NCI-H526 (cell line): ENCODE data around the gene YIF1A.
A peak's percentile ranks its signal among the peaks of the same experiment; 100 is the strongest.
"Not testable (repeated sequence)": the region's sequence is repeated elsewhere in the genome, so short reads cannot be mapped to it uniquely, and the experiment has no call there.

Experiments used
- DNase-seq, 2 experiments: peaks; one replicate each; lab custom pipeline; 2025; lab: John Stamatoyannopoulos, UW

The YIF1A gene

DNA sequence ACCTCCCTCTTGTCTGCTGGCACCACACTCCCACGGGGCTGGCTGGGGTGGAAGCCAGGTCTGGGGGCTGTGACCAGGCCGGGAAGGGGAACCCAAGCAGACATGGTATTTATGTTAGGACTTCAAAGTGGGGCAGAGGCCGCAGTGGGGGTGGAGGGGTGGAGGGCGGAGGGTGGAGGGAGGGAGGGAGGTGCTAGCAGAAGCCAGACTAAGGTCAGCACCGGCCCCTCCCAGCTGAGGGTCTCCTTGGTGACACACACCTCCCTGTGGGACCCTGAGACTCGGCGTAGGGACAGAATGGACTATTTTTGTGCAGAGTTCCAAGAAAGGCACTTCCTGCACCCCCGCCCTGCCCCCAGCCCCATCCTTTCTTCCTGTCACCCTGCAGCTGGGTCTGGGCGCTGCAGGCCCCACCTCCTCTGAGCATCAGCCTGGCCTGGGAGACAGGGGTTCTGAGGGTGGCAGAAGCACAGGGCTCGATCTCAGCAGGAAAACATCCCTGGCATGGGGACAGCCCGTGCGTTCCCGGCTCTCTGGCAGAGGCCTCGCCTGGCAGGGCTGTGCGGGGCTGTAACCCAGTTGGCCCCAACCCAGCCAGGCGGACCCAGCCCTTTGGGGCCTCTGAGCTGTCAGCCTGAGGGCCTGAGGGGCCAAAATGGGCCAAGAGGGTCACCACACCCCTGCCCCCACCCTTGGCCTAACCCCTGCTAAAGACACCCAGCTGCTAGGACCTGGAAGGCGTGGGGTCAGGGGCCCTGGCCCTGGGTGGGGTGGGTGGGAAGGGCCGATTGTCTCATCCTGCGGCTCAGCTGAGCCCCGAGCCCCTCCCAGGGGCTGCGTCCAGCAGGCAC lies 37.5 kb upstream of the YIF1A start:
- DNase-seq: no peak

DNA sequence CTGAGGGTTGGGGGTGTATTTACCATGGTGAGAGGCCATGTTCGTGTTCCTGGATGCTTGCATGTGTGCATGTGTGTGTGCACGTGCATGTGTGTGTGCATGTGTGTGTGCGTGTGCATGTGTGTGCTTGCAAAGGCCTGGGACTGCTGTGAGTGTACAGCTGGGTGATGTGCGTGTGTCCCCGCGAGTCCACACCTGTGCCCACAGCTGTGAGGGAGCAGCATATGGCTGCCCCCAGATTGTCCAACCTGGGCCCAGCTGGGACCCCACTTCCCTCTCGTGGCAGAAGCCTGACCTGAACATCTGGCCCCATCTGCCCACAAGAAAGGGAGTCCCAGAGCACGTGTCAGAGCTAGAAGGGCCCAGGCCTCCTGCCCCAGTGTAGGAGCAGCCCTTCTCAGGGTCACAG lies 36.3 kb upstream of the YIF1A start:
- no peak for DNase-seq

DNA sequence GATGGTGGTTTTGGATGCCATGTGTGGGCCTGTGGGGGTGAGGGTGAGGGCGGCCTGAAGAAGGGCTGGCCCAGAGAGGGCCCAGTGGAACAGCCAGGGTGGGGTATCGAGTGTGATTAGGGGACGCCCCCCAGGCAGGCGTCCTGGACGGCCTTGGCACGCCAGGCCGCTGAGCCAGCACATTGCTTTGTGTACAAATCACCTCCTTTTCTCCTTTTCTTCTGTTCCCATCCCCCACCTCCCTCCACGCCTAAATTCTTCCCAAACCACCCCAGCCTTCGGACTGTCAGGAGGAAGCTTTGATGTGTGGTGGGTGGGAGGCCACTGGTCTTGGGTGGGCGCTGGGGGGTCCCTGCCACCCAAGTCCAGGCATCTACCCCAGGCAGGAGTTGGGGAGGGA lies 35.7 kb upstream of the YIF1A start:
- DNase-seq: no peak

DNA sequence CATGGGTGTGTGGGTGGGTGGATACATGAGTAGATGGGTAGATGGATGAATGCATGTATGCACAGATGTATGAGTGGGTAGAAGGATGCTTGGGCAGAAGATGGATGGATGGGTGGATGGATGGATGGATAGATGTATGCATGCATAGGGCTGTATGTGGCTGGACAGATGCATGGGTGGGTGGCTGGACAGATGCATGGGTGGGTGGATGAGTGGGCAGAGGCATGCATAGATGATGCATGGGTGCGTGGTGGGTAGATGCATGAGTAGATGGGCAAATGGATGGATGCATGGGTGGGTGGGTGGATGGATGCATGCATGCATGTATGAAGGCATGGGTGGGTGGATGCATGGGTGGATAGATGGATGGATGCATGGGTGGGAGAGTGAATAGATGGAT lies 34.7 kb upstream of the YIF1A start:
- no peak for DNase-seq

DNA sequence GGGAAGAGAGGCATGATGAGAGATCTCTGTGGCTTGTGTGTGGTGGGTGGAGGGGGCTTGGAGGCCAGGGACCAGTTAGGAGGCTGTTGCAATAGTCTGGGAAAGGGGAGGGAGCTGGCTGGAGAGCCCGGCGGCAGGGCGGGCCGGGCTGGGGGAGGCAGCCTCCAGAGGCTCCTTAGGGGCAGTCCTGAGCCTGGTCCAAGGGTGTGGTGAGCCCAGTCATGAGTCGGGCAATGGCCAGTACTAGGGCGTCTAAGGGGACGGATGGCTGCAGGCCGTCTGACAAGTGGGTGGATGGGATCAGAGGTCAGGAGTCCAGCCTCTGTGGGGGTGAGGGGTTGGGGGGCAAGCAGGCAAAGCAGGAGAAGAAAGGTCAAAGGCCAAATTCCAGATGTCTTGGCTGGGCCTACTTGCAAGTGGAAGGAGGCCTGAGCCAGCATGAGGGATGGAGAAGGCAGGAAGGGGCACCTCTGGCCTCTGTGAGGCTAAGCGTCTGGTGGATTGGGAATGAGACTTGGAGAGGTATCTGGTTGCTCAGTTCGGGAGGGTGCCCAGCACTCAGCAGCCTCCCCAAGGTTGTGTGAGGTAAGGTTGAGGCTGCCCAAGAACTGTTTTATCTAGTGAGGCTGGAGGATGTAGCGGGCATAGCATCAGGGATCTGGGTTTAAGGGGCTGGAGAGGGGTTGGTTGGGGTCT lies 33.9 kb upstream of the YIF1A start:
- no peak for DNase-seq

DNA sequence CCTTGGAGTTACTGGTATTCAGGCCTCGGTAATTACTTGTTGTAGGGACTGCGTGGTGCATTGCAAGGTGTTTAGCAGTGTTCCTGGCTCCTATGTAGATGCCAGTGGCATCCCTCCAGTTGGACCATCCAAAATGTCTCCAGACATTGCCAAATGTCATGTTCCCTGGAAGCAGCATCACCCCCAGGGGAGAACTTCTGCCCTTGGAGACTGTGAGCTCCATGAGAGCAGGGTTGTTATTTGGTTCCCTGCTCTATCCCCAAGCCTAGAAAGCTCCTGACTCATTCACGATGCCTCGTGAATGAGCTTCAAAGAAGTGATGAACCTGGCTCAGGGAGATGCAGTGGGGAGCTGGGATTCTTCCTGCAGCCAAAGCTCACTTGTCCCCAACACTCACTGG lies 32.7 kb upstream of the YIF1A start:
- no peak for DNase-seq

DNA sequence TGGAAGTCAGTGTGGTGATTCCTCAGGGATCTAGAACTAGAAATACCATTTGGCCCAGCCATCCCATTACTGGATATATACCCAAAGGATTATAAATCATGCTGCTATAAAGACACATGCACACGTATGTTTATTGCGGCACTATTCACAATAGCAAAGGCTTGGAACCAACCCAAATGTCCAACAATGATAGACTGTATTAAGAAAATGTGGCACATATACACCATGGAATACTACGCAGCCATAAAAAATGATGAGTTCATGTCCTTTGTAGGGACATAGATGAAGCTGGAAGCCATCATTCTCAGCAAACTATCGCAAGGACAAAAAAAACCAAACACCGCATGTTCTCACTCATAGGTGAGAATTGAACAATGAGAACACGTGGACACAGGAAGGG lies 31.8 kb upstream of the YIF1A start:
- not testable (repeated sequence) for DNase-seq

DNA sequence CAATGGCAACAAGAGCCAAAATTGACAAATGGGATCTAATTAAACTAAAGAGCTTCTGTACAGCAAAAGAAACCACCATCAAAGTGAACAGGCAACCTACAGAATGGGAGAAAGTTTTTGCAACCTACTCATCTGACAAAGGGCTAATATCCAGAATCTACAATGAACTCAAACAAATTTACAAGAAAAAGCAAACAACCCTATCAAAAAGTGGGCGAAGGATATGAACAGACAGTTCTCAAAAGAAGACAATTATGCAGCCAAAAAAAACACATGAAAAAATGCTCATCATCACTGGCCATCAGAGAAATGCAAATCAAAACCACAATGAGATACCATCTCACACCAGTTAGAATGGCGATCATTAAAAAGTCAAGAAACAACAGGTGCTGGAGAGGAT lies 31.3 kb upstream of the YIF1A start:
- not testable (repeated sequence) for DNase-seq

DNA sequence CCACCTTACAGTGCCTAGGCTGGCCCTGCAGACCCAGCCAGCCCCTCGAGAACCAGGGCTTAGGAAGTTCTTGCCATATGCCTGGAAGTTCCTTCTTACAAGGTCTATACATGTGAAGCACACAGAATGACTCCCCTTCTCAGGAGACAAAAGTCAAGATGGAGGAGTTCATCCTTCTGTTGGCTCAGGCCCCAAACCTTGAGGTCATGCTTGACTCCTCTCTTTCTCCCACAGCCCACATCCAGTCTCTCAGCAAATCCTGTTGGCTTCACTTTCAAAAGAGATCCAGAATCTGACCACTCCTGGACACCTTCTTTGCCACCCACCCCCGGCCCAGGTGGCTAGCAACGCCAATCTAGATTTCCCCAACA lies 29.6 kb upstream of the YIF1A start:
- DNase-seq: no peak

DNA sequence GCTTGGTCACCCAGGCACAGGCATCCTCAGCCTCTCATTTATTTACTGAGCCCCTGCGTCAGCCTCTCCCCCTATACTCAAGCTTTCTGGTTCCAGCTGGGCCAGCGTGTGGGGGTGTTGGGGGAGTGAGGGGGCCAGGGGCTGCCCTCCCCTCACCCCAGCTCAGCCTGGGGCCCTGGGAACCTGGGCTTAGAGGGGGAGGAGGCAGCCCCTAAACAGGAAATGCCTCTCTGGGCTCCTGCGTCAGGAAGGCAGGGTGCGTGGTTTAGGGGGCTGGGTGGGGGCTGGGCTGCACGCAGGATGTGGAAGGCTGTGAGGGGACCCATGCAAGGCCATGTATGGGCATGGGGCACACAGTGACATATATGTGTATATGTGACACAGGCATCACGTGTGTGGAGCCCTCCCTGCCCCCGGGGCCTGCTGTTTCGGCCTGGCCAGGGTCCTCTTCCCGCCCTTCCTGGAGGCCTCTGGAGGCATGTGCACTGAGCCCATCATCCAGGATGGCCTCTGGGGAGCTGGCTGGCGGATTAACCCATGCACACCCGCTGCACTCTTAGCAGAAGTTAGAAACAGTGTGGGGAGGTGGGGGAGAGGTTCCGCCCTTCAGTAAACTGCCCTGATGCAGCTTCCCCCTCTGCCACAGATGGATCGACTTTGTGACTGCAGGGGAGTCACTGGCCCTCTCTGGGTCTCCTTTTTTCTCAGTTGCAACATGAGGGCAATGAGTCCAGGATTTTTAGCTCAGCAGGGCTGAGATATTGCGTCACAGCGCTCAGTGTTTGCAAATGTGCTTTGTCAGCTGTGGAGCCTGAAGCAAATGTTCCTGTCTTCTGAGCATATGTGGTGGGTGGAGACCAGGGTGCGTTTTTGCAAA lies 29.0 kb upstream of the YIF1A start:
- DNase-seq: no peak

DNA sequence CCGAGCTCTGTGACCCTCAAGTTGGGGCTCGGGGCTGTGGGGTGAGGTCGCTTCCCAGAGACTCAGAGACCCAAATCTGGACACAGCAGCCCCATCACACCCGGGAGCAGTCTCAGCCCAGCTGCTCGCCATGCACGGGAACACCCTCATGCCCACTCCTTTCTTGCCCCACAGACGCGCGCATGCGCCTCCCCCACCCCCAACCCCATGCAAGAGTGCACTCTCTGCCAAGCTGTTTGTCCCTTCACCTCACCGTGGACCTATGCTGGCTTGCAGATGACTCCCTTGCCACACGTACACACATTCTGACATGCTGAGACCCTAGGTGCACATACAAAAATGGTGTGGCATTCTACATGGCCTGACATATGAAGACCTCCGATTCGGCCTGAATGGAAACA lies 28.4 kb upstream of the YIF1A start:
- no peak for DNase-seq

DNA sequence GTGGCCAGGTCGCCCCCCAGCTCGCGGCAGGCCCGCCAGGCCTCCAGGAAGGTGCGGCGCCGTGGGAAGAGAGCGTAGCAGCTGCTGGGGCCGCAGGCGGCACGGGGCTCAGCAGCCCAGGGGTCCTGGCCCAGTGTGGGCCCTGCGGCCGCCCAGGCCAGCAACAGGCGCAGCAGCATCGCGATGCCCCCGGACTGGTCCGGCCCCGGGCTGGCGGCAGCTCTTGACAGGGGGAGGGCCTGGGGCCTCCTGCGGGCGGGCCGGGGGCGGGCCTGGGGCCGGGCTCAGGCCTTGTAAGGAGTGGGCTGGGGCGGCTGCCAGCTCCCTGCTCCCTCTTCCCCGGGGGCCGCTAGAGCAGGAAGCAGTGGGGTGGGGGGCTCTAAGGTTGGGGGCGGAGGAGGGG lies 27.9 kb upstream of the YIF1A start, which contains the start of gene CD248:
CD248 (minus strand) TSS at position 196 of the 403 bp plus-strand sequence; CDS start at position 179, 17 bp downstream.
- no peak for DNase-seq

DNA sequence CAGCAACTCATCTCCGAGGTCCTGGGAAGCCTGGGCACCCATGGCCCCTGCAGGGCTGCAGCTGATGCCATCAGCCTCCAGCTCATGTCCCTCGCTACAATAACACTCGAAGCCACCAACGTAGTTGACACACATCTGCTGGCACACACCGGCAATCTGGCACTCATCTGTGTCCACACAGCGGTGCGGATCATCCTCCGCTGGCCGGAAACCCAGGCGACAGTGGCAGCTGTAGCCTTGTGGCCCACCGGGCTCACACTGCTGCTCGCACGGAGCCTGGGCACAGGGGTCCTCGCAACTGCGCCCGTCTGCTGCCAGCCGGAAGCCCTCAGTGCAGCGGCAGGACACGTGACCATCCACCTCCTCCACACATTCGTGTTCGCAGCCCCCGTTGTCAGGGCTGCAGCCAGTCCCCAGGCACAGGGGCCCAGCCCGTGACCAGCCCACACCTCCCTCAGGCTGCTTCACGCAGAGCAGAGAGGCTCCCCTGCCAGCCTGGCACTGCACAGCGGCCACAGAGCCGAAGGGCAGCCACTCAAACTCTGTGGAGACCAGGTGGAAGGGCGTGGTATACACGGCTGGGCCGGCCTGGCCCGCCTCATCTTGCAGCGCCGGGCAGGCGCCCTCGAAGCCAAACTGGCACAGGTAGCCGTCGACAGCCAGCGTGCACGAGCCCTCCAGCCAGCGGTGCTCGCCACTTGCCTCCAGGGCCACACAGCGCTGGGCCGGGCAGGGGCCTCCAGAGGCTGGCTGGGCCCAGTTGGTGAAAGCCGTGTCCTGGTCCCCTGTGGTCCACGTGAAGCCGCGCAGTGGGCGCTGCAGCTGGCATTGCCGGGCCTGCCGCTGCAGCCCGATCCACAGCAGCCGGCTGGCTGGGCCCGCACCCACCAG lies 27.2 kb upstream of the YIF1A start:
- DNase-seq: no peak

DNA sequence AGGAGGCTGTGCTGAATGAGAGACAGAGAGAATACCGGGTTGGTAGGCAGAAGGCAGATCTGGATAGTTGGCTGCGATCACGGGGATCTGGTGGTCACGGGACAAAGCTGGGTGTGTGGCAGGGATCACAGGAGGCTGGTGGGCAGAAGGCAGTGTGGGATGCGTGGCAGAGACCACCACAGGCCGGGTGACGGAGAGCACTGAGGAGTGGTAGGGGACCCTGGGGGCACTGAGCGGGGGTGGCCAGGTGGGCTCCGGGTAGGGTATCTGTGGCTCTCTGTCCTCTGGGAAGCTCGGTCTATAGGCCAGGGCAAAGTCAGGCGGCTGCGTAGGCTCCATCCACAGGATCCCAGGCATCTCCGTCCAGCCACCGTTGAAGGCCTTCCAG lies 26.5 kb upstream of the YIF1A start:
- no peak for DNase-seq

DNA sequence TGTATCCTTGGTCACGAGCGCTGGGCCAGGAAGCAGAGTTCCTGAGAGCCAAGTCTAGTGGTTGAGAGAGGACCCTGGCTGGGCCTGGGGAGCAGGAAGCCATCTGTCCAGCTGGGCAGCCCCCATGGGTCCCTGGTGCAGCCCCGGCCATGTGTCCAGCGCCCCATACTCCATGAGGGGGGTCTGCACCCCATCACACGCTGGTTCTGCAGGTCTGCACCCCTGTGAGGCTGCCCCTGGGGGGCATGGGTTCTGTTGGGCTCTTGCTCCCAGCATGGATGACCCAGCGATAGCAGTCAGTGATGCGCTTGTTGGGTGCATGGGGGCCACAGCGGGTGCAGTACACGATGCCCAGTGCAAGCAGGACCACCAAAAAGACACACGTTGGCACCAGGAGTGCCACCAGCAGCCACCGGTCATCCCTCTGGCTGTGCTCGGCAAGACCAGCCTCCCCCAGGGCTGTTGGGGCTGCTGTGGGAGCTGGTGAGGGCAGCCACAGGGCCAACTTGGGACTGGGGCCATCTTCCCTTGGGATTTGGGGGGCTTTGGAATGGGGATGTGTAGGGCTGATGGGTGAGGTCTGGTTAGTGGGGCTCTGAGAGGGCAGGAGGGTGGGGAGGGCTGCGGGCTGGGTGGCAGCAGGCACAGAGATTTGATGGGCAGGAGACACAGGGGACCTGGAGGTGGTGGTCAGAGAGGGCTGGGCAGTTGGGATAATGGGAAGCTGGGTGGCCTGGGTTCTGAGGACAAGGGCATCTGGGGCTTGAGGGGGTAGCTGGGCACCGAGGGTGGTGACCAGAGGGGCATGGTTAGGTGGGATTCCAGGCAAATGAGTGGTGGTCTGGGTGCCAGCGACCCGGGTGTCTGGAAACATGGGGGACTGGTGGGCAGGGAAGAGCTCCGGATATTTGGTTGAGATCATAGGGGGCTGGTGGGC lies 25.9 kb upstream of the YIF1A start:
- DNase-seq: no peak

DNA sequence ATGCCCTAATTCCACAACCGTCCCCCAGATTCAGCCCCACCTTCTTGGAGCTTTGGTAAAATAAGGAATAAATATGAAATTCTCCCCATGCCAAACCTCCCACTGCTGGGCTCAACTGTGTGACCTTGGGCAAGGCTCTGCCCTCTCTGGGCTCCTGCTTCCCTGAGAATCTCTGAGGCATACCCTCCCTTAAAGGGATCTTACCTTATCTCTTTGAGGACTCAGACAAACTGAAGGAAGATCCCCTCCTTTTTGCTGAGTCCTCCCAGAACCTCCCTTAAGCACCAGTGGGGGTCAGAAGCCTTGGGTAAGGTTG lies 25.2 kb upstream of the YIF1A start:
- no peak for DNase-seq

DNA sequence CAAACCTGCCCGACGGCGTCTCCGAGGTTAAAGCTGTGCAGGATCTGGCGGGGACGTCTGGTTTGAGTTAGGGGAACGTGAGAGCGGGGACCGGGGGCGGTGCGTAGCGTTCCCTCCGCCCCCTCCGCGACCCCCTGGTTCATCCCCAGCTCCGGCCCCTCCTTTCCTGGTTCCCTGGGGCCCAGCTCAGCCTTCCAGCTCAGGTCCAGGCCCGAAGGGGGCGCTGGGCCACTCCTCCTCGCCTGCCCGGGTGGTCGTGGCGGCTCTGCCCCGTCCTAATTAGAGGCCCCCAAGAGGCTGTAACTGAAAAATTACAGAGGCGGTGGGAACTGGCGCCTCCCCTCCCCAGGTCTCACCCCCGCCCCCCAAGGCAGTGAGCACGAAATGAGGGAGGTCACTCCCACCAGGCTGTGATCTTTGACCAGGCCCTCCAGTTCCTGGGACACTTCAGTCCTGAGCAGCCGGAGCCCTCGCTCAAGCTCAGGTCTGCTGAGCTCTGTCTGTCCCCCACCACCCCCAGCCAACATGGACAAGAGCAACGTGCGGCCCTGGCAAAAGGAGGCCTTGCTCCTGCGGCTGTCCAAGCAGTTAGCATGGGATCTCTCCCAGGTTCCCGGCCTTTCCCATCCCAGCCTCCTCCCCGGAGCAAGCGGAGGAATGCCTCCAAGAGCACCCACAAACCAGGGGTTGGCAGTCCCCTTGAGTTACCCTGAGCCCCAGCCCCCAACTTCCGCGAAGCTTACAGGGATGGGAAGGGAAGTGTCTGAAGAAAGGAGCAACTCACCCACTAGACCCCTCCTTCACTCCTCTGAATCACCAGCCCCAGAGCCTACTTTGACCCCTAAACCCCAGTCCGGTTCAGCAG lies 24.6 kb upstream of the YIF1A start:
- DNase-seq: no peak

DNA sequence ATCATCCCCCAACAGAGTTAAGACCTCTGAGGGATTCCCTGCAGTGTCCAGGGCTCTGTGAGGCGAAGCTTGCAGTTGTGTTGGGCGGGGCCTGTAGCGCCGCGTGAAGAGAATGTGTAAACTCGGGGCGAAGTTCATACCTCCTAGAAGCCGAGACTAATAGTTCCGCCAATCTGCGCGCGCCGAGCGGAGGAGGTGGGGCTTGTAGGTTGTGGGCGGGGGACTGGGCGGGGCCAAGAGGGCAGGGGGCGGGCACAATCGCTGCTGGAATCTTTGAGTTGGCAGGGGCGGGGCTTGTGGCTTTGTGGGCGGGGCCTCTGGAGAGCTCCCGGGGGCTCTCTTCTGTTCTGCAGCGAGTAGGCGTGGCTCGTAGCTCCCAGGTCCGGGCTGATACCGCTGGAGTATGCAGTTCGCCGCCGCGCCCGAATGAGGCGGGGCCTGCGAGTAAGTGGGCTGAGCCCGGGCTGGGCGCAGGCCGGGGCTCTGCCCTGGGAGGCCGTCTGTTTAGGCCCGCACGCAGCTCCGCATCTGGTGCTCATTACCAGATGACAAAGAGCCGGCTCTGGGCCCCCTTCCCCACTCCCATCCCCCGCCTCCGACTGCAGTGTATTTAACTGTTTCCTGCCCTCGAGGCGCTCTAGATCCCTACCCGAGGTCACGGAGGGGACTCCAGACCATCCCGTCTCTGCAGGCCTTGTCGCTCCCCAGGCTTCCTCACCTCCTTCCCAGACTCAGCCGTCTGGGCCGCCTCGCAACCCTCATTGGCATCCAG lies 23.8 kb upstream of the YIF1A start:
- DNase-seq: peak; percentile 96 to 99
